K562 (cell line): Measurements from ENCODE around the gene IFI27L2. TPM values are rescaled to one million over a fixed set of nuclear protein-coding genes. Genes with fewer than 3 reads are reported as not detected.

Experiments
- CBX3 ChIP-seq, 2 experiments: IDR thresholded peaks; 1 replicate in 1 of 2; 2 replicates in 1 of 2; pipeline ENCODE4 v1.6.1; 2012; ENCODE audit warnings: inconsistent platforms in 2 of 2, low read length in 2 of 2, borderline replicate concordance in 1 of 2, control low read depth in 1 of 2
- ETS2 ChIP-seq: IDR thresholded peaks from 2 replicates; pipeline ENCODE4 v1.6.1; 2016; ENCODE audit warnings: borderline replicate concordance, missing genetic modification characterization, mild to moderate bottlenecking, moderate library complexity, missing compliant biosample characterization; ENCODE audit not compliant: poor library complexity, severe bottlenecking
- GATA2 ChIP-seq: sonication (generic); formaldehyde crosslinking; IDR thresholded peaks from 2 replicates; pipeline ENCODE4 v1.4.0; 2020; ENCODE audit warnings: mild to moderate bottlenecking, missing genetic modification reagents
- GTF2F1 ChIP-seq: IDR thresholded peaks from 2 replicates; pipeline ENCODE4 v1.6.1; 2011; ENCODE audit warnings: low read depth, low read length, improper control_type of control experiment
- MYBL2 ChIP-seq, 2 experiments: fragments of 450-650 bp in 1 of 2; sonication (generic) in 1 of 2; formaldehyde crosslinking in 1 of 2; IDR thresholded peaks; 2 replicates each; pipeline versions ENCODE4 v1.6.1 to v1.8.1; 2017 to 2022; ENCODE audit warnings: borderline replicate concordance in 1 of 2, inconsistent platforms in 1 of 2, low read depth in 1 of 2, mild to moderate bottlenecking in 1 of 2, missing genetic modification reagents in 1 of 2, moderate library complexity in 1 of 2
- SIN3A ChIP-seq, 2 experiments: fragments of 150-350 bp in 1 of 2; IDR thresholded peaks; 2 replicates each; pipeline ENCODE4 v1.6.1; 2011 to 2016; ENCODE audit warnings: borderline replicate concordance in 2 of 2, low read depth in 2 of 2, low read length in 2 of 2, mild to moderate bottlenecking in 2 of 2, moderate library complexity in 2 of 2; ENCODE audit not compliant: control insufficient read depth in 1 of 2
- TAF15 ChIP-seq: fragments of 200-400 bp; formaldehyde crosslinking; IDR thresholded peaks from 2 replicates; pipeline ENCODE4 v1.6.1; 2017; ENCODE audit warnings: mild to moderate bottlenecking, low read depth, low read length, moderate library complexity
- XRCC3 ChIP-seq: fragments of 450-650 bp; IDR thresholded peaks from 2 replicates; pipeline ENCODE4 v1.6.1; 2017; ENCODE audit warnings: mild to moderate bottlenecking, moderate library complexity
- ZNF165 ChIP-seq: fragments of 250-450 bp; sonication (Bioruptor Pico); IDR thresholded peaks from 2 replicates; pipeline ENCODE4 v1.4.0; 2020; ENCODE audit warnings: borderline replicate concordance
- ZNF212 ChIP-seq: fragments of 450-650 bp; formaldehyde crosslinking; IDR thresholded peaks from 2 replicates; pipeline ENCODE4 v1.4.0; 2020; ENCODE audit warnings: mild to moderate bottlenecking
- ZNF263 ChIP-seq: sonication (generic); formaldehyde crosslinking; IDR thresholded peaks from 2 replicates; pipeline ENCODE4 v1.8.0; 2022; ENCODE audit warnings: mild to moderate bottlenecking, missing genetic modification reagents, borderline replicate concordance
- polyA plus RNA-seq, 8 experiments: library from polyadenylated mRNA; depleted of rRNA in 4 of 8; stranded (reverse) in 5 of 8; unstranded in 3 of 8; fragments of >200 nt; fragmentation: Nextera tagmentation in 2 of 8; fragmentation: Illumina TruSeq in 1 of 8; extraction: Ambion mirVana in 2 of 8; extraction: Trizol in 1 of 8; gene quantifications; 2 replicates each; pipeline versions ENCODE4 v1.2.1 to v1.2.3, GENCODE V29; 2011 to 2014; ENCODE audit warnings: inconsistent platforms in 1 of 8, missing spikeins in 1 of 8
- total RNA-seq, 7 experiments: library from RNA; depleted of rRNA in 6 of 7; stranded (reverse); fragments of >200 nt in 6 of 7; fragmentation: Illumina TruSeq in 2 of 7; extraction: Trizol in 2 of 7; gene quantifications; 2 replicates each; pipeline versions ENCODE4 v1.2.1 to v1.2.3, GENCODE V29; 2011 to 2021; ENCODE audit warnings: low replicate concordance in 1 of 7
- TF ChIP-seq, protein P1 (sequence below): fragments of 450-650 bp; IDR thresholded peaks from 2 replicates; pipeline ENCODE4 v1.6.1; 2016; ENCODE audit warnings: borderline replicate concordance
- TF ChIP-seq, protein P2 (sequence below): fragments of 150-350 bp; IDR thresholded peaks from 2 replicates; pipeline ENCODE4 v1.6.1; 2014; ENCODE audit warnings: low read depth, mild to moderate bottlenecking, low read length, borderline replicate concordance
- TF ChIP-seq, protein P3 (sequence below): fragments of 250-450 bp; sonication (Bioruptor Pico); IDR thresholded peaks from 2 replicates; pipeline ENCODE4 v1.8.0; 2022; ENCODE audit warnings: inconsistent platforms
- TF ChIP-seq, protein P4 (sequence below): IDR thresholded peaks from 2 replicates; pipeline ENCODE4 v1.6.1; 2011; ENCODE audit not compliant: insufficient read length; ENCODE audit errors: extremely low read depth
- TF ChIP-seq, protein P5 (sequence below): fragments of 250-450 bp; sonication (Bioruptor Pico); IDR thresholded peaks from 2 replicates; pipeline ENCODE4 v1.8.0; 2022; ENCODE audit warnings: moderate library complexity, mild to moderate bottlenecking, inconsistent platforms

IFI27L2 gene
- total and polyA plus RNA-seq, 9 of the 15 experiments (the other 6 are each of a cell fraction or from before 2014, with no cell fraction given): 1.0 to 9.3 (median 4.1) TPM

DNA sequence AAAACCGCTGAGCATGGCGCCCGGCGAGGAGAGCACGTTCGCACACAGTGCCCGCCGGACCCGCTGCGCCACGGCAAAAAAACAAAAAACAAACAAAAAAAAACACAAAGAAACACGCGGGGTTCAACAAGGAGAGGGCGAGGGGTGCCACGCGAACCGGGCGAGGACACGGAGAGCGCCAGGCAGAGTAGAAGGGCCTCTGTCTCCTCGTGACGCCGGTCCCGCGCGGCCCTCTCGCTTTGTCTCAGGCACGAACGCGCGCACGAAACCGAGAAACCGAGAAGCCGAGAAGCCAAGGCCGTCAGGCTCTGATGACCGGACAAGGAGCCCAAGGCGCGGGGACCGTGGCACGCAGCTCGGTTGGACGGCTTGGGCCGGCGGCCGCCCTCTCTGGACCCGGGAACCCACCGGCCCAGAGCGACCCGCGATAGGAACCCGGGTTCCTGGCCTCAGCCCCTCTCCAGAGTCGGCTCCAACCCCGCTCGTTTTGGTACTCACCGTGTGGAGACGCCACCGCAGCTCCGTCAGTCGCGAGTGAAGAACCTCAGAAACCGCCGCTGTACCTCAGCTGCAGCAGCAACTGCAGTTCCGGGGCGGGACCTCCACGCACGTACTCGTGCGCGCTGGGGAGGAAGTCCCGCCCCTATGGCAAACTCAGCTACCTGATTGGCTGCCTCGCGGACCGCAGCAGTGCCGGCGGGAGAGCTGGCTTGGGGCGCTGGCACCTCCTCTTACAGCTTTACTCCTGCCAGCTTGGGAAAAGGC lies 48.6 kb downstream of the IFI27L2 start, which contains the start of the genes DDX24 and IFI27L1 (continued):
- TF ChIP-seq, protein P1, sequence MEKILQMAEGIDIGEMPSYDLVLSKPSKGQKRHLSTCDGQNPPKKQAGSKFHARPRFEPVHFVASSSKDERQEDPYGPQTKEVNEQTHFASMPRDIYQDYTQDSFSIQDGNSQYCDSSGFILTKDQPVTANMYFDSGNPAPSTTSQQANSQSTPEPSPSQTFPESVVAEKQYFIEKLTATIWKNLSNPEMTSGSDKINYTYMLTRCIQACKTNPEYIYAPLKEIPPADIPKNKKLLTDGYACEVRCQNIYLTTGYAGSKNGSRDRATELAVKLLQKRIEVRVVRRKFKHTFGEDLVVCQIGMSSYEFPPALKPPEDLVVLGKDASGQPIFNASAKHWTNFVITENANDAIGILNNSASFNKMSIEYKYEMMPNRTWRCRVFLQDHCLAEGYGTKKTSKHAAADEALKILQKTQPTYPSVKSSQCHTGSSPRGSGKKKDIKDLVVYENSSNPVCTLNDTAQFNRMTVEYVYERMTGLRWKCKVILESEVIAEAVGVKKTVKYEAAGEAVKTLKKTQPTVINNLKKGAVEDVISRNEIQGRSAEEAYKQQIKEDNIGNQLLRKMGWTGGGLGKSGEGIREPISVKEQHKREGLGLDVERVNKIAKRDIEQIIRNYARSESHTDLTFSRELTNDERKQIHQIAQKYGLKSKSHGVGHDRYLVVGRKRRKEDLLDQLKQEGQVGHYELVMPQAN: 0 out of 2 replicates have a peak, but pooled peaks have one; percentile 45
- TF ChIP-seq, protein P2, sequence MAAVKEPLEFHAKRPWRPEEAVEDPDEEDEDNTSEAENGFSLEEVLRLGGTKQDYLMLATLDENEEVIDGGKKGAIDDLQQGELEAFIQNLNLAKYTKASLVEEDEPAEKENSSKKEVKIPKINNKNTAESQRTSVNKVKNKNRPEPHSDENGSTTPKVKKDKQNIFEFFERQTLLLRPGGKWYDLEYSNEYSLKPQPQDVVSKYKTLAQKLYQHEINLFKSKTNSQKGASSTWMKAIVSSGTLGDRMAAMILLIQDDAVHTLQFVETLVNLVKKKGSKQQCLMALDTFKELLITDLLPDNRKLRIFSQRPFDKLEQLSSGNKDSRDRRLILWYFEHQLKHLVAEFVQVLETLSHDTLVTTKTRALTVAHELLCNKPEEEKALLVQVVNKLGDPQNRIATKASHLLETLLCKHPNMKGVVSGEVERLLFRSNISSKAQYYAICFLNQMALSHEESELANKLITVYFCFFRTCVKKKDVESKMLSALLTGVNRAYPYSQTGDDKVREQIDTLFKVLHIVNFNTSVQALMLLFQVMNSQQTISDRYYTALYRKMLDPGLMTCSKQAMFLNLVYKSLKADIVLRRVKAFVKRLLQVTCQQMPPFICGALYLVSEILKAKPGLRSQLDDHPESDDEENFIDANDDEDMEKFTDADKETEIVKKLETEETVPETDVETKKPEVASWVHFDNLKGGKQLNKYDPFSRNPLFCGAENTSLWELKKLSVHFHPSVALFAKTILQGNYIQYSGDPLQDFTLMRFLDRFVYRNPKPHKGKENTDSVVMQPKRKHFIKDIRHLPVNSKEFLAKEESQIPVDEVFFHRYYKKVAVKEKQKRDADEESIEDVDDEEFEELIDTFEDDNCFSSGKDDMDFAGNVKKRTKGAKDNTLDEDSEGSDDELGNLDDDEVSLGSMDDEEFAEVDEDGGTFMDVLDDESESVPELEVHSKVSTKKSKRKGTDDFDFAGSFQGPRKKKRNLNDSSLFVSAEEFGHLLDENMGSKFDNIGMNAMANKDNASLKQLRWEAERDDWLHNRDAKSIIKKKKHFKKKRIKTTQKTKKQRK: no peak
- TF ChIP-seq, protein P3, sequence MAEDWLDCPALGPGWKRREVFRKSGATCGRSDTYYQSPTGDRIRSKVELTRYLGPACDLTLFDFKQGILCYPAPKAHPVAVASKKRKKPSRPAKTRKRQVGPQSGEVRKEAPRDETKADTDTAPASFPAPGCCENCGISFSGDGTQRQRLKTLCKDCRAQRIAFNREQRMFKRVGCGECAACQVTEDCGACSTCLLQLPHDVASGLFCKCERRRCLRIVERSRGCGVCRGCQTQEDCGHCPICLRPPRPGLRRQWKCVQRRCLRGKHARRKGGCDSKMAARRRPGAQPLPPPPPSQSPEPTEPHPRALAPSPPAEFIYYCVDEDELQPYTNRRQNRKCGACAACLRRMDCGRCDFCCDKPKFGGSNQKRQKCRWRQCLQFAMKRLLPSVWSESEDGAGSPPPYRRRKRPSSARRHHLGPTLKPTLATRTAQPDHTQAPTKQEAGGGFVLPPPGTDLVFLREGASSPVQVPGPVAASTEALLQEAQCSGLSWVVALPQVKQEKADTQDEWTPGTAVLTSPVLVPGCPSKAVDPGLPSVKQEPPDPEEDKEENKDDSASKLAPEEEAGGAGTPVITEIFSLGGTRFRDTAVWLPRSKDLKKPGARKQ (CRISPR knock-in tag): no peak
- TF ChIP-seq GATA2 (no peak), ZNF165 (CRISPR knock-in tag) (no peak), GTF2F1 (no peak), CBX3 (IDR thresholded peaks at IDR 0.05; ENCODE audit: borderline replicate concordance in 1 of 2, low read length in 2 of 2) (0 out of 3 replicates have a peak, but pooled peaks of 1 of the 2 experiments have one; percentile 23), ETS2 (tag) (no peak), SIN3A (IDR thresholded peaks at IDR 0.05; ENCODE audit: borderline replicate concordance in 2 of 2, control insufficient read depth in 1 of 2, low read depth in 2 of 2, low read length in 2 of 2) (peak; percentile 41 to 56; a peak in 2 of 4 replicates), MYBL2 (IDR thresholded peaks at IDR 0.05; ENCODE audit: low read depth) (no peak), MYBL2 (CRISPR knock-in tag; IDR thresholded peaks at IDR 0.05; ENCODE audit: borderline replicate concordance) (no peak), ZNF212 (CRISPR knock-in tag) (no peak), ZNF263 (CRISPR knock-in tag) (no peak), TAF15 (no peak), XRCC3 (no peak)
- TF ChIP-seq, protein P4, sequence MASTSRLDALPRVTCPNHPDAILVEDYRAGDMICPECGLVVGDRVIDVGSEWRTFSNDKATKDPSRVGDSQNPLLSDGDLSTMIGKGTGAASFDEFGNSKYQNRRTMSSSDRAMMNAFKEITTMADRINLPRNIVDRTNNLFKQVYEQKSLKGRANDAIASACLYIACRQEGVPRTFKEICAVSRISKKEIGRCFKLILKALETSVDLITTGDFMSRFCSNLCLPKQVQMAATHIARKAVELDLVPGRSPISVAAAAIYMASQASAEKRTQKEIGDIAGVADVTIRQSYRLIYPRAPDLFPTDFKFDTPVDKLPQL: no peak
- TF ChIP-seq, protein P5, sequence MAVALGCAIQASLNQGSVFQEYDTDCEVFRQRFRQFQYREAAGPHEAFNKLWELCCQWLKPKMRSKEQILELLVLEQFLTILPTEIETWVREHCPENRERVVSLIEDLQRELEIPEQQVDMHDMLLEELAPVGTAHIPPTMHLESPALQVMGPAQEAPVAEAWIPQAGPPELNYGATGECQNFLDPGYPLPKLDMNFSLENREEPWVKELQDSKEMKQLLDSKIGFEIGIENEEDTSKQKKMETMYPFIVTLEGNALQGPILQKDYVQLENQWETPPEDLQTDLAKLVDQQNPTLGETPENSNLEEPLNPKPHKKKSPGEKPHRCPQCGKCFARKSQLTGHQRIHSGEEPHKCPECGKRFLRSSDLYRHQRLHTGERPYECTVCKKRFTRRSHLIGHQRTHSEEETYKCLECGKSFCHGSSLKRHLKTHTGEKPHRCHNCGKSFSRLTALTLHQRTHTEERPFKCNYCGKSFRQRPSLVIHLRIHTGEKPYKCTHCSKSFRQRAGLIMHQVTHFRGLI (CRISPR knock-in tag): no peak
